Activated CD4-positive, alpha-beta T cell treated with anti-CD3 and anti-CD28 coated beads for 48 hours (primary cell): ENCODE data around the gene C14orf93.
"Not testable (repeated sequence)": the region's sequence is repeated elsewhere in the genome, so short reads cannot be mapped to it uniquely, and the experiment has no call there.

Source experiments
- DNase-seq: peaks from one replicate; pipeline ENCODE4 v3.0.0-alpha.2; 2020

The C14orf93 gene

GRCh38 chr14:22966783-22967269 lies 43.1 kb downstream of the C14orf93 start:
- no peak for DNase-seq

GRCh38 chr14:22965916-22966782 lies 43.8 kb downstream of the C14orf93 start:
- not testable (repeated sequence) for DNase-seq

GRCh38 chr14:22962061-22962676 lies 47.8 kb downstream of the C14orf93 start:
- DNase-seq: no peak

DNA sequence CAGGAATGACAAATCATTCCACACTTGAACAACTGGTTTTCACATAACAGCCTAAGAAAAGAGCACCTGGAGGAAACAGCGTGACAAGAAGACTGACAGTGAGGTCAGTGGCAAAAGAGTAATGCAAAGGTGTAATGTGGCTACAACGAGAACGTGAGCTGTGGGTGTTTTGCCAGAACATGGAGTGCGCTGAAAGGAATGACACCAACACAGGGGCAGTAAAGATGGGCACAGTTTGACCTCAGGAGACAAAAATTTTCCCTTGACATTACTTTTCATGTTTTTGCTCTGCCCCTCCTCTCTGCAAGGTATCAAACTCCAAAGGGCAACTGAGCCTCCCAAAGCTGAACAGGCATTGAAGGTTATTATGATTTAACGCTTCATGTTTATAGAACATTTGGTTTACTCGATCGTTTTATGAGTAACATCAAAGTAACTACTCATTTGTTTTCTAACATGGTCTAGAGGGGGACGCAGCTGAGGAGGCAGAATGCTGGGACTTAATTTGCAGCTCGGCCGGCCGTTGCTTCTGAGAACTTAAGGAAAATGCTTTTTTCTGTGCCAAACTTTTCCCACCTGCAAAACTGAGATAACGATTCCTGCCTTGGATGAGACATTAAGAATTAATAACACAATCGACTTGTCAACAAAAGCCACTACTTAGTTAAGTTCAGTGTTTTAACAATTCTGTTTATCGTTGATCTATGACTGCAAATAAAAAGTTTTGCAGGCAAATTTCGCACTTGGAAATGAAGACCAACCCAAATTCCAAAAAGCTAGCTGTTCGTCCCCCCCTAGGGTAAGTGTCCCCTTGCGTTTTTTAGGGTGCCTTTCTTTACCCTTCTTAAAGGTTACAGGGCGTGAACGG lies 54.0 kb downstream of the C14orf93 start:
- no peak for DNase-seq

- DNase-seq: no peak
Observed at GRCh38 chr14:22952418-22952817, 57.5 kb downstream of the C14orf93 start.

DNA sequence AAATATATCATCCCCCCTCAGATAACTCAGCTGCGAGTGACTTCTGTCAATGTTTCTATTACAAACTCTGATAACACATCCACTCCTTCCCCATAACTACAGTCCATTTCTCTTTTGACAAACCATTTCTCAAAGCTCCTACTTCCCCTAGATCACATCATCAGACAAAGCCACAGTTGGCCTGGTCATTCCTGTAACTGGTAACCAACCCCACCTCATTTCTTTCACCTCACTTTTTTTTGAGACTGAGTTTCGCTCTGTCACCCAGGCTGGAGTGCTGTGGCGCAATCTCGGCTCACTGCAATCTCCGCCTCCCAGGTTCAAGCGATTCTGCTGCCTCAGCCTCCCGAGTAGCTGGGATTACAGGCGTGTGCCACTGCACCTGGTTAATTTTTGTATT lies 58.1 kb downstream of the C14orf93 start:
- not testable (repeated sequence) for DNase-seq

DNA sequence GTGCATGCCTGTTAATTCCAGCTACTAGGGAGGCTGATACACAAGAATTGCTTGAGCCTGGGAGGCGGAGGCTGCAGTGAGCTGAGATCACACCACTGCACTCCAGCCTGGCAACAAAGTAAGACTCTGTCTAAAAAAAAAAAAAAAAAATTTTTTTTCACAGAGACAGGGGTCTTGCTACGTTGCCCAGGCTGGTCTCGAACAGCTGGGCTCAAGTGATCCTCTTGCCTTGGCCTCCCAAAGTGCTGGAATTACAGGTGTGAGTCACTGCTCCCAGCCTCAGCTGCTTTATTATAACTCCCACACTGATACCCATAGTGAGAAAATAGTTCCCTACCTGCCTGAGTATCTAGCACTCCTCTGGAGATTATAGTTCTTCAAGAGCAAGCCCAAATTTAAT lies 64.3 kb downstream of the C14orf93 start:
- no peak for DNase-seq

GRCh38 chr14:22939684-22940083 lies 70.3 kb downstream of the C14orf93 start:
- DNase-seq: no peak
